Activated T-helper 9 cell treated with anti-CD3 and anti-CD28 coated beads, Interleukin-2, amount 50 U/mL, for 16 hours (primary cell): ENCODE measurements around the gene SF3A2.

Experiments
- DNase-seq: peaks from one replicate; pipeline ENCODE4 v3.0.0-alpha.2; 2020; ENCODE audit warnings: low read depth

SF3A2 gene

GRCh38 chr19:2291185-2291751 lies 54.6 kb downstream of the SF3A2 start:
- no peak for DNase-seq

GRCh38 chr19:2294687-2295335 lies 58.2 kb downstream of the SF3A2 start:
- DNase-seq = no peak

- DNase-seq = no peak
These were observed 59.5 kb downstream of the SF3A2 start for GRCh38 chr19:2296141-2296540.
